A549 (cell line): Measurements from ENCODE around the gene KIAA1671. TPM values are rescaled to one million over a fixed set of nuclear protein-coding genes. Genes with fewer than 3 reads are reported as not detected.

Experiments
- ATAC-seq, 2 experiments: fragments of 200-7000 bp in 1 of 2; fragments of >200 bp in 1 of 2; cut with Nextera tagmentation in 1 of 2; cut with Tn5 transposase in 1 of 2; 3 replicates each; pipeline versions ENCODE4 v1.8.0 to v1.9.1; 2018 to 2020; ENCODE audit warnings: mild to moderate bottlenecking in 1 of 2, moderate library complexity in 1 of 2
- CTCF ChIA-PET: fragments of 300-600 bp; sonication (Branson Sonifier 250); formaldehyde crosslinking; extraction: SDS; loops from one replicate; lab custom pipeline; 2021; ENCODE audit warnings: antibody characterized with exemption, inconsistent platforms; lab: Yijun Ruan, JAX
- POLR2A ChIA-PET: fragments of 350-600 bp; formaldehyde crosslinking; extraction: SDS; loops from one replicate; lab custom pipeline; 2021; ENCODE audit warnings: antibody characterized with exemption, inconsistent platforms; lab: Yijun Ruan, JAX
- DNase-seq, 2 experiments: peaks; one replicate each; pipeline versions ENCODE4 v3.0.0 to v3.0.0-alpha.2; 2011 to 2016; ENCODE audit warnings: low read depth in 1 of 2, low spot score in 1 of 2
- FAIRE-seq: peaks from 2 replicates; lab custom pipeline; 2011; peaks lifted over from hg19 to GRCh38; lab: Jason Lieb, UNC
- H3K27ac ChIP-seq, 2 experiments: fragments of >200 bp; sonication (Bioruptor Twin); formaldehyde crosslinking; 3 replicates each; pipeline ENCODE4 v1.5.1; 2016 to 2017
- H3K4me1 ChIP-seq: fragments of >200 bp; sonication (Bioruptor Twin); formaldehyde crosslinking; 3 replicates; pipeline ENCODE4 v1.6.1; 2016
- H3K4me2 ChIP-seq: fragments of >200 bp; sonication (Bioruptor Twin); formaldehyde crosslinking; 3 replicates; pipeline ENCODE4 v1.6.1; 2016
- H3K4me3 ChIP-seq: fragments of >200 bp; sonication (Bioruptor Twin); formaldehyde crosslinking; 3 replicates; pipeline ENCODE4 v1.5.1; 2016
- H3K9me3 ChIP-seq: fragments of >200 bp; sonication (Bioruptor Twin); formaldehyde crosslinking; 3 replicates; pipeline ENCODE4 v1.6.1; 2016
- CHD2 ChIP-seq: fragments of 150-350 bp; IDR thresholded peaks from 2 replicates; pipeline ENCODE4 v1.6.1; 2014; ENCODE audit warnings: low read length; ENCODE audit not compliant: partially characterized antibody
- E2F6 ChIP-seq: IDR thresholded peaks from 2 replicates; pipeline ENCODE4 v1.6.1; 2012; ENCODE audit warnings: low read depth, borderline replicate concordance
- EP300 ChIP-seq, 2 experiments: fragments of >200 bp; sonication (Bioruptor Twin); formaldehyde crosslinking; IDR thresholded peaks; 2 replicates in 1 of 2; 3 replicates in 1 of 2; pipeline ENCODE4 v1.6.1; 2016 to 2017
- ESRRA ChIP-seq: fragments of 150-350 bp; IDR thresholded peaks from 2 replicates; pipeline ENCODE4 v1.6.1; 2014; ENCODE audit warnings: mild to moderate bottlenecking, low read length, borderline replicate concordance
- GATA3 ChIP-seq: IDR thresholded peaks from 2 replicates; pipeline ENCODE4 v1.6.1; 2012; ENCODE audit warnings: borderline replicate concordance
- HDAC2 ChIP-seq: fragments of 200-600 bp; sonication (generic); IDR thresholded peaks from 2 replicates; pipeline ENCODE4 v1.6.1; 2016
- HEYL ChIP-seq: fragments of 250-450 bp; sonication (Bioruptor Pico); IDR thresholded peaks from 2 replicates; pipeline ENCODE4 v1.8.0; 2021; ENCODE audit warnings: mild to moderate bottlenecking, moderate library complexity
- KDM1A ChIP-seq: fragments of 200-600 bp; sonication (generic); IDR thresholded peaks from 2 replicates; pipeline ENCODE4 v1.6.1; 2016; ENCODE audit warnings: low read depth, mild to moderate bottlenecking
- MAX ChIP-seq: IDR thresholded peaks from 2 replicates; pipeline ENCODE4 v1.6.1; 2012
- MAZ ChIP-seq: fragments of 150-350 bp; IDR thresholded peaks from 2 replicates; pipeline ENCODE4 v1.6.1; 2014; ENCODE audit warnings: antibody characterized with exemption, low read depth, low read length, borderline replicate concordance
- MYC ChIP-seq: IDR thresholded peaks from 2 replicates; pipeline ENCODE4 v1.6.1; 2012; ENCODE audit warnings: mild to moderate bottlenecking, inconsistent platforms, low read length, improper control_type of control experiment, borderline replicate concordance
- NPAS2 ChIP-seq: fragments of 250-450 bp; sonication (Bioruptor Pico); IDR thresholded peaks from 2 replicates; pipeline ENCODE4 v1.8.0; 2022; ENCODE audit warnings: mild to moderate bottlenecking, moderate library complexity, borderline replicate concordance
- NR3C1 ChIP-seq: fragments of >200 bp; sonication (Bioruptor Twin); formaldehyde crosslinking; IDR thresholded peaks from 3 replicates; pipeline ENCODE4 v1.6.1; 2017
- PHF8 ChIP-seq: fragments of 200-600 bp; sonication (generic); IDR thresholded peaks from 2 replicates; pipeline ENCODE4 v1.6.1; 2016; ENCODE audit warnings: low read depth, mild to moderate bottlenecking, antibody characterized with exemption, moderate library complexity, borderline replicate concordance
- POLR2AphosphoS2 ChIP-seq: conservative IDR thresholded peaks from 2 replicates; pipeline ENCODE4 v1.6.1; 2012; ENCODE audit warnings: low read length, improper control_type of control experiment, inconsistent platforms
- RCOR1 ChIP-seq: fragments of 150-350 bp; IDR thresholded peaks from 2 replicates; pipeline ENCODE4 v1.6.1; 2014; ENCODE audit warnings: antibody characterized with exemption, low read length, low read depth
- TFCP2L1 ChIP-seq: fragments of 250-450 bp; sonication (Bioruptor Pico); IDR thresholded peaks from 2 replicates; pipeline ENCODE4 v1.5.0; 2021; ENCODE audit warnings: mild to moderate bottlenecking
- USF2 ChIP-seq: fragments of 450-650 bp; IDR thresholded peaks from 2 replicates; pipeline ENCODE4 v1.6.1; 2014; ENCODE audit warnings: antibody characterized with exemption
- ZNF302 ChIP-seq: fragments of 250-450 bp; sonication (Bioruptor Pico); IDR thresholded peaks from 2 replicates; pipeline ENCODE4 v1.9.0; 2021; ENCODE audit warnings: inconsistent platforms, mild to moderate bottlenecking, moderate library complexity
- ZSCAN20 ChIP-seq: fragments of 250-450 bp; sonication (Bioruptor Pico); IDR thresholded peaks from 2 replicates; pipeline ENCODE4 v1.8.0; 2022; ENCODE audit warnings: mild to moderate bottlenecking, moderate library complexity
- WGBS: methylation state at CpG from one replicate; pipeline ENCODE4 v1.1.6; 2017; ENCODE audit errors: missing lambda C conversion rate; 5-methylcytosine and 5-hydroxymethylcytosine counted together
- polyA plus RNA-seq, 4 experiments: library from polyadenylated mRNA; depleted of rRNA in 3 of 4; stranded (reverse); fragments of >200 nt; fragmentation: RNase III in 1 of 4; extraction: RNeasy Plus Mini Kit Qiagen cat#74134 plus additional on column Dnase treatment in 1 of 4; gene quantifications; 2 replicates in 3 of 4; 3 replicates in 1 of 4; pipeline ENCODE4 v1.2.3, GENCODE V29; 2011 to 2017

The KIAA1671 gene
- polyA plus RNA-seq, 2 of the 4 experiments (the other 2 are of a cell fraction), result 5.3 to 7.9 TPM

- ChIA-PET POLR2A (interaction anchor here (0.6 to 1.0 kb wide), 2 partner anchors 26 to 490 kb away, joined by 3 to 4 read pairs; no protein-coding TSS in a partner anchor), CTCF (interaction anchor here (0.8 to 1.3 kb wide), 4 partner anchors 8 to 83 kb away, joined by 3 read pairs; partner anchors contain the start of gene KIAA1671)
- H3K27ac ChIP-seq, result peak overlapping the region; percentile 62 to 82
- ATAC-seq, result peak; percentile 64 to 81; a peak in 5 of 6 replicates
- WGBS, result 35% methylated on average over 8 of the region's 9 CpGs
- H3K4me2 ChIP-seq, result peak overlapping the region; percentile 72
- H3K9me3 ChIP-seq, result no peaks in the 10 kb centered on the region
- peak in 1 of 2 experiments; percentile 33 for DNase-seq
- peaks cover 39% of the 10 kb centered on the region for H3K4me1 ChIP-seq
- TF ChIP-seq NR3C1 (no peak), E2F6 (no peak), RCOR1 (no peak), POLR2AphosphoS2 (no peak), ZNF302 (CRISPR knock-in tag) (no peak), ZSCAN20 (no peak), TFCP2L1 (CRISPR knock-in tag) (no peak), CHD2 (no peak)
- no peak for FAIRE-seq
- H3K4me3 ChIP-seq, result no peak overlapping the region
These were observed 13.5 kb downstream of the KIAA1671 start for GRCh38 chr22:24965822-24966626.

- Histone ChIP-seq H3K4me1 (peaks cover 39% of the 10 kb centered on the region), H3K27ac (peak overlapping the region in 1 of 2 experiments; percentile 59; a peak in 3 of 6 replicates), H3K4me3 (no peak overlapping the region), H3K4me2 (peak overlapping the region; percentile 26; the same call in 1 of the 3 replicates), H3K9me3 (no peaks in the 10 kb centered on the region)
- ChIA-PET POLR2A (no interaction called here), CTCF (interaction anchor here (1.5 kb wide), 1 partner anchor 9 kb away, joined by 4 read pairs; no protein-coding TSS in a partner anchor)
- peak in 1 of 2 experiments; percentile 48; a peak in 2 of 6 replicates for ATAC-seq
- no peak for DNase-seq
- 65% methylated on average over 6 of the region's 8 CpGs for WGBS
- FAIRE-seq, result no peak
- TF ChIP-seq USF2 (no peak), KDM1A (no peak)
These were observed 15.6 kb downstream of the KIAA1671 start for GRCh38 chr22:24968066-24968561.

- TF ChIP-seq TFCP2L1 (CRISPR knock-in tag) (no peak), GATA3 (peak; percentile 59)
- no peak for FAIRE-seq
- no peak overlapping the region for H3K4me3 ChIP-seq
- no peaks in the 10 kb centered on the region for H3K9me3 ChIP-seq
- POLR2A ChIA-PET, result interaction anchor here (0.5 kb wide), 1 partner anchor 42 kb away, joined by 3 read pairs; no protein-coding TSS in a partner anchor
- H3K27ac ChIP-seq, result peak overlapping the region; percentile 6 to 66; a peak in 5 of 6 replicates
- peaks cover 39% of the 10 kb centered on the region for H3K4me1 ChIP-seq
- 49% methylated on average over 8 of the region's 12 CpGs for WGBS
- peak overlapping the region; percentile 47; the same call in 2 of the 3 replicates for H3K4me2 ChIP-seq
- DNase-seq, result no peak
- peak in 1 of 2 experiments; percentile 62; a peak in 2 of 6 replicates for ATAC-seq
- CTCF ChIA-PET, result interaction anchor here (1.1 to 1.7 kb wide), 5 partner anchors 10 to 88 kb away, joined by 3 to 8 read pairs (median 6); partner anchors contain the start of gene KIAA1671
These were observed 17.2 kb downstream of the KIAA1671 start for GRCh38 chr22:24969560-24970301.

GRCh38 chr22:24972369-24972768 is 19.9 kb downstream of the KIAA1671 start:
- Histone ChIP-seq H3K9me3 (no peaks in the 10 kb centered on the region), H3K4me1 (peaks cover 31% of the 10 kb centered on the region; the same call in 2 of the 3 replicates), H3K4me2 (no peak overlapping the region), H3K4me3 (no peak overlapping the region), H3K27ac (no peak overlapping the region)
- ATAC-seq (no peak), DNase-seq (no peak), FAIRE-seq (no peak)
- CTCF ChIA-PET, result interaction anchor here (2.4 kb wide), 1 partner anchor 76 kb away, joined by 8 read pairs; no protein-coding TSS in a partner anchor
- 96% methylated on average over 2 of the region's 2 CpGs for WGBS
- POLR2A ChIA-PET, result no interaction called here
- TF ChIP-seq EP300 (IDR thresholded peaks at IDR 0.05), result no peak
- TF ChIP-seq NPAS2 (CRISPR knock-in tag), result no peak
- TF ChIP-seq HEYL (CRISPR knock-in tag), result no peak
- TF ChIP-seq MAZ, result no peak
- no peak for TF ChIP-seq PHF8
- no peak for TF ChIP-seq MAX
- TF ChIP-seq CHD2, result no peak
- TF ChIP-seq ESRRA, result no peak
- TF ChIP-seq HDAC2, result no peak
- no peak for TF ChIP-seq GATA3
- no peak for TF ChIP-seq MYC
- no peak for TF ChIP-seq ZNF302 (CRISPR knock-in tag)
- no peak for TF ChIP-seq TFCP2L1 (CRISPR knock-in tag)
